GM12873 (cell line): Measurements from ENCODE around the gene SRP54.

ENCODE experiments used
- TF ChIP-seq, protein P1 (sequence below): IDR thresholded peaks from 2 replicates; pipeline ENCODE4 v1.5.1; 2012; ENCODE audit warnings: low read depth, mild to moderate bottlenecking, moderate library complexity, low read length, control low read depth; ENCODE audit not compliant: insufficient read depth; ENCODE audit errors: missing control alignments

The SRP54 gene

DNA sequence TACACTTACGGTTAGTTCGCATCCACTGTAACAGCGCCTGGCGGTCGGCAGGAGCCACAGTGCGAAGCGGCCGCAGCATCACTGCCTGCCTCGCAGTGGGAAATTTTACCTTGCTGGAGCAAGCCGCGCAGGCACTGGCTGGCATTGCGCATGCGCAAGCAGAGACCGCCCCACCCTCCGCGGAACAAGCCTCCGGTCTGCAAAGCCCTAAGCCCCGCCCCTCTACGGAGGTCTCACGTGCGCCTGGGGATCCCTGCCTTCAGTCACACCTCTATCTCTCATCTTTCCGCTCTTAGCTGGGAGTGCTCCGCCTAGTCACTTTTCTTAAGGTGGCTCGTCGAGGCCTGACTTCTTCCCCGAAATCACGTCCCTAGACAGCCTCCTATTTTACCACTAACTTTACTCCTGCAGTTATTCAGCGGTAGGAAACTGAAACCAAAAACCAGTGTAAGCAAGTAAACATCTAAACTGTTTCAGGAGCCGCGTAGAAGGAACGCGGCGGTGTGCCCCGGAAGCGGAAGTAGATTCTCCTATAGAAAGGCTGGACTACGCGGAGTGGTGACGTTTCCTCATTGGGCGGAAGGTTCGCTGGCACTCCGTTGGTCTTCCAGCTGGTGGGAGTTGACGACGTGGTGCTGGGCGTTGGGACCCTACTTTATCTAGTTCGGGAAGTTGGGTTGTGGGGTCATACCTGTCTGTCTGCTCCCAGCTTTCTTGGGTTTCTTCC is at the start of gene SRP54:
Gene SRP54, plus strand, starts transcription at position 572 of the 727 bp plus-strand sequence. CDS start 13,718 bp downstream, outside the sequence.
- TF ChIP-seq, protein P1, sequence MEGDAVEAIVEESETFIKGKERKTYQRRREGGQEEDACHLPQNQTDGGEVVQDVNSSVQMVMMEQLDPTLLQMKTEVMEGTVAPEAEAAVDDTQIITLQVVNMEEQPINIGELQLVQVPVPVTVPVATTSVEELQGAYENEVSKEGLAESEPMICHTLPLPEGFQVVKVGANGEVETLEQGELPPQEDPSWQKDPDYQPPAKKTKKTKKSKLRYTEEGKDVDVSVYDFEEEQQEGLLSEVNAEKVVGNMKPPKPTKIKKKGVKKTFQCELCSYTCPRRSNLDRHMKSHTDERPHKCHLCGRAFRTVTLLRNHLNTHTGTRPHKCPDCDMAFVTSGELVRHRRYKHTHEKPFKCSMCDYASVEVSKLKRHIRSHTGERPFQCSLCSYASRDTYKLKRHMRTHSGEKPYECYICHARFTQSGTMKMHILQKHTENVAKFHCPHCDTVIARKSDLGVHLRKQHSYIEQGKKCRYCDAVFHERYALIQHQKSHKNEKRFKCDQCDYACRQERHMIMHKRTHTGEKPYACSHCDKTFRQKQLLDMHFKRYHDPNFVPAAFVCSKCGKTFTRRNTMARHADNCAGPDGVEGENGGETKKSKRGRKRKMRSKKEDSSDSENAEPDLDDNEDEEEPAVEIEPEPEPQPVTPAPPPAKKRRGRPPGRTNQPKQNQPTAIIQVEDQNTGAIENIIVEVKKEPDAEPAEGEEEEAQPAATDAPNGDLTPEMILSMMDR: peak; percentile 41

DNA sequence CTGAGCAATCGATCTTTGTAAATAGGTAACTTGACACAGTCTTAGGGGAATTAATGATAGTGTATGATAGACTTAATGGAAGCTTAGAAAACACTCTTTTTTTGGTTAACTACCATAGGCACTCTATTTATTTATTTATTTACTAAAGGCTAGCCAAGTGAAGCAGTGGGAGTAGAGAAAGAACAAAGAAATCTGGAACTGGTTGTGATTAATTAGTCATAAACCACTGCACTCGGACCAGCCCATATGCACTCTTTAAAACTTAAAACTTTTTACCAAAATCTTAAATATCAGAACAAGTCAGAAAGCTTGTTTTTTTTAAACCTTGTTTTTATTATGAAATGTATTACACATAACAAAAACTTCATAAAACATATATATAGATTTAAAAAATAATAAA is 49.5 kb upstream of the SRP54 start:
- TF ChIP-seq, protein P1: no peak

DNA sequence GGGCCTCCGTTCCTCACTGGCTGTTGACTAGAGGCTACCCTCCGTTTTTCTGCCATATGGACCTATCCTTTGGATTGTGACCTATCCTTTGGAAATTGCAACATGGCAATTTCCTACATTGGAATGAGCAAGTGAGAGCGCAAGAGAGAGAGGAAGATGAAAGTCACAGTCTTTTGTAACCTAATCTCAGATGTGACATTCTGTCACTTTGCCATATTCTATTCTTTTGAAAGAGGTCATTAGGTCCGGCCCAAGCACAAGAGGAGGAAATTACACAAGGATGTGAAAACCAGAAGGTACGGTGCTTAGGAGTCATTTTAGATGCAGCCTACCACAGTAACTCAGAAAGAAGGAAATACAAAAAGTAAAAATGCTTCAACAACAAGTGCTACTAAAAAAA is 47.3 kb upstream of the SRP54 start:
- TF ChIP-seq, protein P1: no peak

DNA sequence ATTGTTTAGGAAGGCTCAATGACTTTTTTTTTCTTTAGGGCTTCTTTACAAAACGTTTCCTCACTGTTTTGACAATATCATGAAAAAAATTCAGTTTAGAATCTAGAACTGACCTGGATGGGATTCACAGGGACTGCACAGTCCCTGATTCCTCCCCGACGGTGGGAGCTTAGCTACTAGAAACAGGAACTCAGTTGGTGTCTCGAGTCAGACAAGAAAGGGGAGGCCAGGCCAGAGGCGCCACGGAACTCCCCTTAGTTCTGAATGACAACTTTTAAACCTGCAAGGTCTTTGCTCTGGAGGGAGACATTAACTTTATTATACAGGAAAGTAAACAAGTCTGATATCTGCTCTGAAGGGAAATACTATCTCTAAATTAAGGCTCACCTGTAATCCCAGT is 45.4 kb upstream of the SRP54 start:
- TF ChIP-seq, protein P1: no peak

DNA sequence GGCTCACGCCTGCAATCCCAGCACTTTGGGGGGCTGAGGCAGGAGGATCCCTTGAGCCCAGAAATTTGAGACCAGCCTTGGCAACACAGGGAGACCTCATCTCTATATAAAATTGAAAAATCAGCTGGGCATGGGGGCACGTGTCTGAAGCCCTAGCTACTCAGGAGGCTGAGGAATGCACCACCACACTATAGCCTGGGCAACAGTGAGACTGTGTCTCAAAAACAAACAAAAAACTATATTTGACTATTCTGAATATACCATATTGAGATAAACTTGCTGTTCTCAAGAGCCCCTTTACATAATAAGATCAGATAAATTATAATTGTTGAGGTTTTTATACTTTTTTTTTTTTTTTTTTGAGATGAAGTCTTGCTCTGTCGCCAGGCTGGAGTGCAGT is 44.9 kb upstream of the SRP54 start:
- TF ChIP-seq, protein P1: no peak

DNA sequence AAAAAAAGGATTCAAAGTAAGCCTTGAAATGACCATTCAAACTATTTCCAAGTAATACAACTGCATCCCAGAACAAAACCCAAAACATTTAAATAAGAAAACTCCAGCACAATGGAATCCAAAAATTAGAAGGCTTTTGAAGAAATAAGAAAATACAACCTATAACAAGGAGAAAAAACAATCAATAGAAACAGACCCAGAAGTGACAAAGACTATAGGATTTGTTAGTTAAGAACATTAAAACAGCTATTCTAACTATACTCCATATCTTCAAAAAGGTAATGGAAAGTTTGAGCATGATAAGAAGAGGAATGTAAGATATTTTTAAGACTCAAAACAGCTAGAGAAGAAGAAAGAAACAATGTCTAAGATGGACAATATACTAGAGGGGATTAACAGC is 39.3 kb upstream of the SRP54 start:
- TF ChIP-seq, protein P1: no peak

DNA sequence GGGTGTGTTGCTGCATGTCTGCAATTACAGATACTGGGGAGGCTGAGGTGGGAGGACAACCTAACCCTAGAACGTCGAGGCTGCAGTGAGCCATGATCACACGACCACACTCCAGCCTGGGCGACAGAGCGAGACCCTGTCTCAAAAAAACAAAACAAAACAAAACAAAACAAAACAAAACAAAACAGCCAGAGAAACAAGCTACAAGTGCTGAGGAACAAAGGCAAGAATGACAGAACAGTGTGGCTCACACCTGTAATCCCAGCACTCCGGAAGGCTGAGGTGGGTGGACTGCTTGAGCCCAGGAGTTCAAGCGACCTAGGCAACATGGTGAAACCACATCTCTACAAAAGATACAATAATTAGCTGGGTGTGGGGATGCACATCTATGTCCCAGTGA is 38.0 kb upstream of the SRP54 start:
- TF ChIP-seq, protein P1: no peak
